ENCODE measurements around the gene MBD4. TPM values are rescaled to one million over a fixed set of nuclear protein-coding genes. Genes with fewer than 3 reads are reported as not detected.
"Not testable (repeated sequence)": the region's sequence is repeated elsewhere in the genome, so short reads cannot be mapped to it uniquely, and the experiment has no call there.

MBD4 gene
- polyA plus RNA-seq, 3 donors = 25.6 to 31.5 (median 30.1) TPM

GRCh38 chr3:129485721-129486663 lies 46.2 kb upstream of the MBD4 start:
- 20% methylated on average over 8 of the region's 11 CpGs for WGBS (ENCODE audit: insufficient coverage)

GRCh38 chr3:129485146-129485545 lies 45.4 kb upstream of the MBD4 start:
- H4K20me1 ChIP-seq (ENCODE audit: insufficient read depth, low read length); H3K9me3 ChIP-seq (replicated peaks in 1 of 2; ENCODE audit: control insufficient read depth in 1 of 2, insufficient read depth in 1 of 2, low read length in 2 of 2); H2AFZ ChIP-seq (ENCODE audit: insufficient read depth, low read depth, low read length, poor library complexity, severe bottlenecking); H3K79me2 ChIP-seq (ENCODE audit: insufficient read depth, low read length); H3K4me3 ChIP-seq (replicated peaks in 1 of 3; ENCODE audit: low read depth in 2 of 3, low read length in 3 of 3); DNase-seq; H3K9me3 Mint-ChIP-seq; H3K27me3 Mint-ChIP-seq (ENCODE audit: low read depth in 3 of 3); H3K4me3 Mint-ChIP-seq; H3K9ac ChIP-seq (ENCODE audit: insufficient read depth, low read length, poor library complexity, severe bottlenecking); H3K27me3 ChIP-seq (ENCODE audit: control insufficient read depth in 2 of 2, insufficient read depth in 2 of 2, low read length in 2 of 2); H3K4me2 ChIP-seq (replicated peaks; ENCODE audit: extremely low read depth, low read length, poor library complexity, severe bottlenecking): not testable (repeated sequence)
- Mint-ChIP-seq H3K4me1 (peaks cover 50% of the 10 kb centered on the region), H3K36me3 (peaks cover 39 to 46% of the 10 kb centered on the region in 2 donors), H3K27ac (peak overlapping the region in 1 of 7 donors; percentile 53)
- H3K4me1 ChIP-seq (ENCODE audit: control insufficient read depth in 1 of 2, insufficient read depth in 2 of 2, low read length in 2 of 2) = peaks cover 45 to 51% of the 10 kb centered on the region in 2 donors
- peak overlapping the region in 1 of 2 donors; percentile 71 for H3K27ac ChIP-seq (ENCODE audit: low read depth in 1 of 2, low read length in 2 of 2)
- intact Hi-C loops (cut with micrococcal nuclease) = loop anchor here in 1 of 2 donors (5.0 to 10.0 kb wide), 2 partner anchors 337 to 450 kb away; no protein-coding TSS in a partner anchor
- WGBS (ENCODE audit: insufficient coverage) = 80% methylated on average over 1 of the region's 6 CpGs
- peaks cover 12 to 41% of the 10 kb centered on the region in 2 donors for H3K36me3 ChIP-seq (replicated peaks in 1 of 2; ENCODE audit: control insufficient read depth in 1 of 2, insufficient read depth in 2 of 2, low read length in 2 of 2)

More at GRCh38 chr3:129485721-129486663, 46.2 kb upstream of the MBD4 start:
- Histone ChIP-seq H3K27me3 (ENCODE audit: control insufficient read depth in 2 of 2, insufficient read depth in 2 of 2, low read length in 2 of 2) (no peaks in the 10 kb centered on the region), H3K27ac (ENCODE audit: low read depth in 1 of 2, low read length in 2 of 2) (peak overlapping the region; percentile 33 to 71), H3K4me1 (ENCODE audit: control insufficient read depth in 1 of 2, insufficient read depth in 2 of 2, low read length in 2 of 2) (peaks cover 54 to 59% of the 10 kb centered on the region in 2 donors), H3K4me3 (replicated peaks in 1 of 3; ENCODE audit: low read depth in 2 of 3, low read length in 3 of 3) (no peak overlapping the region), H3K9me3 (replicated peaks in 1 of 2; ENCODE audit: control insufficient read depth in 1 of 2, insufficient read depth in 1 of 2, low read length in 2 of 2) (no peaks in the 10 kb centered on the region), H4K20me1 (ENCODE audit: insufficient read depth, low read length) (no peaks in the 10 kb centered on the region), H3K36me3 (replicated peaks in 1 of 2; ENCODE audit: control insufficient read depth in 1 of 2, insufficient read depth in 2 of 2, low read length in 2 of 2) (peaks cover 6 to 32% of the 10 kb centered on the region in 2 donors), H3K4me2 (replicated peaks; ENCODE audit: extremely low read depth, low read length, poor library complexity, severe bottlenecking) (peak overlapping the region; percentile 4), H3K9ac (ENCODE audit: insufficient read depth, low read length, poor library complexity, severe bottlenecking) (no peak overlapping the region), H2AFZ (ENCODE audit: insufficient read depth, low read depth, low read length, poor library complexity, severe bottlenecking) (peak overlapping the region; percentile 44), H3K79me2 (ENCODE audit: insufficient read depth, low read length) (no peaks in the 10 kb centered on the region)
- peaks cover 33 to 39% of the 10 kb centered on the region in 2 donors for H3K36me3 Mint-ChIP-seq
- H3K27me3 Mint-ChIP-seq (ENCODE audit: low read depth in 3 of 3) = peaks cover 0 to 1% (median 0%) of the 10 kb centered on the region in 3 donors
- H3K4me3 Mint-ChIP-seq = no peak overlapping the region
- intact Hi-C loops (cut with micrococcal nuclease) = loop anchor here in 1 of 2 donors (5.0 to 10.0 kb wide), 2 partner anchors 336 to 449 kb away; no protein-coding TSS in a partner anchor
- H3K9me3 Mint-ChIP-seq = peaks cover 0 to 3% (median 0%) of the 10 kb centered on the region in 7 donors
- no peak for TF ChIP-seq CTCF (IDR thresholded peaks at IDR 0.05)
- DNase-seq = peak; percentile 23 to 81 (median 29)
- peaks cover 58% of the 10 kb centered on the region for H3K4me1 Mint-ChIP-seq
- H3K27ac Mint-ChIP-seq = peak overlapping the region; percentile 25 to 90 (median 77)

Data from CD14-positive monocyte (primary cell).